HEK293T (cell line): ENCODE measurements around the gene DCBLD2.

Experiments
- CTCF ChIA-PET: fragments of 350-600 bp; formaldehyde crosslinking; extraction: SDS; loops from one replicate; lab custom pipeline; 2021; ENCODE audit warnings: antibody characterized with exemption, inconsistent platforms; lab: Yijun Ruan, JAX
- POLR2A ChIA-PET: fragments of 350-600 bp; formaldehyde crosslinking; extraction: SDS; loops from one replicate; lab custom pipeline; 2020; ENCODE audit warnings: antibody characterized with exemption, inconsistent platforms; lab: Yijun Ruan, JAX
- DNase-seq: peaks from one replicate; pipeline ENCODE4 v3.0.0; 2012; ENCODE audit warnings: mixed read lengths; ENCODE audit errors: extremely low spot score
- ARNT ChIP-seq: fragments of 450-650 bp; IDR thresholded peaks from 2 replicates; pipeline ENCODE4 v1.6.1; 2017; ENCODE audit warnings: mild to moderate bottlenecking
- BHLHE40 ChIP-seq: fragments of 450-650 bp; IDR thresholded peaks from 2 replicates; pipeline ENCODE4 v1.6.1; 2016; ENCODE audit warnings: mild to moderate bottlenecking, moderate library complexity, borderline replicate concordance
- CTBP1 ChIP-seq: fragments of 450-650 bp; IDR thresholded peaks from 2 replicates; pipeline ENCODE4 v1.6.1; 2016; ENCODE audit warnings: borderline replicate concordance
- ELF4 ChIP-seq: fragments of 450-650 bp; IDR thresholded peaks from 2 replicates; pipeline ENCODE4 v1.6.1; 2017; ENCODE audit warnings: antibody characterized with exemption
- FOXA1 ChIP-seq: fragments of 450-650 bp; IDR thresholded peaks from 2 replicates; pipeline ENCODE4 v1.6.1; 2016; ENCODE audit warnings: mild to moderate bottlenecking
- FOXK2 ChIP-seq: fragments of 450-650 bp; IDR thresholded peaks from 2 replicates; pipeline ENCODE4 v1.6.1; 2016; ENCODE audit warnings: mild to moderate bottlenecking
- FOXM1 ChIP-seq: fragments of 450-650 bp; IDR thresholded peaks from 2 replicates; pipeline ENCODE4 v1.6.1; 2017; ENCODE audit warnings: mild to moderate bottlenecking, borderline replicate concordance
- HDGF ChIP-seq: fragments of 450-650 bp; IDR thresholded peaks from 2 replicates; pipeline ENCODE4 v1.6.1; 2017; ENCODE audit warnings: antibody characterized with exemption, borderline replicate concordance
- L3MBTL2 ChIP-seq: fragments of 450-650 bp; conservative IDR thresholded peaks from 2 replicates; pipeline ENCODE4 v1.6.1; 2016; ENCODE audit warnings: mild to moderate bottlenecking
- LEF1 ChIP-seq: fragments of 450-650 bp; IDR thresholded peaks from 2 replicates; pipeline ENCODE4 v1.6.1; 2017; ENCODE audit warnings: mild to moderate bottlenecking, borderline replicate concordance
- NFRKB ChIP-seq: fragments of 450-650 bp; IDR thresholded peaks from 2 replicates; pipeline ENCODE4 v1.6.1; 2016; ENCODE audit warnings: mild to moderate bottlenecking, moderate library complexity
- SP1 ChIP-seq: fragments of 450-650 bp; IDR thresholded peaks from 2 replicates; pipeline ENCODE4 v1.6.1; 2017
- SUZ12 ChIP-seq: fragments of 450-650 bp; IDR thresholded peaks from 2 replicates; pipeline ENCODE4 v1.6.1; 2016; ENCODE audit warnings: mild to moderate bottlenecking
- TARDBP ChIP-seq: fragments of 450-650 bp; IDR thresholded peaks from 2 replicates; pipeline ENCODE4 v1.6.1; 2016
- ZNF384 ChIP-seq: fragments of 450-650 bp; IDR thresholded peaks from 2 replicates; pipeline ENCODE4 v1.6.1; 2016
- TF ChIP-seq, protein P1 (sequence below): fragments of 450-650 bp; IDR thresholded peaks from 2 replicates; pipeline ENCODE4 v1.6.1; 2016

DCBLD2 gene

DNA sequence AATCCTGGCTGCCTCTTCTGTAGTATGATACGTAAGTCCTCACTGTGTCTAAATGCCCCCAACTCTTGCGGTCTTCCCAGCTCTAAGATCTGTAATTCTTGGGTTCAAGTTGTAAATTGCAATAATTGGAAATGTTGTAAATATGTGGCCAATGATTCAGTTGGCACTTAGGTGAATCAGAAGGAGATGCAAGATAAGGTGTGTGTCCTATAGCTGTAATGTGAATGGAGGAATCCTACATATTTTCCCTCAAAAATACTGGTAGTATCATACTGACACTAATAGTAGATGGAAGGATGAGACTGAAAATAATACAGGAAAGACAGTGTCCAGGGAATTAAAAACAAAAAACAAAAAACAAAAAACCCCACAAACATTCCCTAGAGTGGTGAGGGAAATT is 141.9 kb downstream of the DCBLD2 start:
- ChIA-PET POLR2A (no interaction called here), CTCF (no interaction called here)
- no peak for TF ChIP-seq NFRKB
- TF ChIP-seq FOXA1 = no peak
- DNase-seq = no peak

GRCh38 chr3:98755601-98756000 is 145.9 kb downstream of the DCBLD2 start:
- ChIA-PET POLR2A (interaction anchor here (1.1 kb wide), 1 partner anchor 24 kb away, joined by 3 read pairs; no protein-coding TSS in a partner anchor), CTCF (no interaction called here)
- DNase-seq = no peak
- TF ChIP-seq, protein P1, sequence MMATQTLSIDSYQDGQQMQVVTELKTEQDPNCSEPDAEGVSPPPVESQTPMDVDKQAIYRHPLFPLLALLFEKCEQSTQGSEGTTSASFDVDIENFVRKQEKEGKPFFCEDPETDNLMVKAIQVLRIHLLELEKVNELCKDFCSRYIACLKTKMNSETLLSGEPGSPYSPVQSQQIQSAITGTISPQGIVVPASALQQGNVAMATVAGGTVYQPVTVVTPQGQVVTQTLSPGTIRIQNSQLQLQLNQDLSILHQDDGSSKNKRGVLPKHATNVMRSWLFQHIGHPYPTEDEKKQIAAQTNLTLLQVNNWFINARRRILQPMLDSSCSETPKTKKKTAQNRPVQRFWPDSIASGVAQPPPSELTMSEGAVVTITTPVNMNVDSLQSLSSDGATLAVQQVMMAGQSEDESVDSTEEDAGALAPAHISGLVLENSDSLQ = no peak
- TF ChIP-seq ELF4 = no peak
- TF ChIP-seq ZNF384 = no peak
- no peak for TF ChIP-seq LEF1

- POLR2A ChIA-PET = no interaction called here
- CTCF ChIA-PET = no interaction called here
Observed at GRCh38 chr3:98754483-98754882, 147.0 kb downstream of the DCBLD2 start.

GRCh38 chr3:98750276-98750919 is 151.1 kb downstream of the DCBLD2 start:
- ChIA-PET POLR2A (no interaction called here), CTCF (interaction anchor here (0.7 kb wide), 2 partner anchors 19 to 123 kb away, joined by 3 to 4 read pairs; no protein-coding TSS in a partner anchor)
- DNase-seq = no peak
- TF ChIP-seq LEF1 (no peak), ARNT (no peak), ELF4 (no peak), ZNF384 (no peak), FOXK2 (no peak)
- TF ChIP-seq, protein P1 = no peak

More at GRCh38 chr3:98754483-98754882, 147.0 kb downstream of the DCBLD2 start:
- TF ChIP-seq L3MBTL2 (no peak), TARDBP (no peak), CTBP1 (no peak), SUZ12 (no peak), ELF4 (no peak), ZNF384 (no peak), ARNT (no peak), BHLHE40 (no peak), FOXK2 (no peak), LEF1 (no peak), NFRKB (no peak), FOXA1 (no peak), HDGF (no peak), SP1 (no peak), FOXM1 (no peak)
- TF ChIP-seq, protein P1 = no peak
- DNase-seq = no peak

GRCh38 chr3:98746882-98747281 is 154.6 kb downstream of the DCBLD2 start:
- DNase-seq = no peak
- ChIA-PET CTCF (no interaction called here), POLR2A (interaction anchor here (1.8 kb wide), 1 partner anchor 15 kb away, joined by 7 read pairs; no protein-coding TSS in a partner anchor)
- TF ChIP-seq LEF1 (no peak), ZNF384 (no peak), CTBP1 (no peak), HDGF (no peak)
- TF ChIP-seq, protein P1 = no peak

GRCh38 chr3:98746122-98746521 is 155.4 kb downstream of the DCBLD2 start:
- CTCF ChIA-PET = no interaction called here

More at GRCh38 chr3:98746122-98746521, 155.4 kb downstream of the DCBLD2 start:
- POLR2A ChIA-PET = no interaction called here
- DNase-seq = no peak
- TF ChIP-seq ARNT (no peak), NFRKB (no peak), FOXM1 (no peak), SP1 (no peak)
